Dedifferentiated amniotic fluid mesenchymal stem cell (primary cell): ENCODE measurements around the gene MAGI1.

Source experiments
- DNase-seq: peaks from one replicate; pipeline ENCODE4 v3.0.0-alpha.2; 2016; ENCODE audit errors: extremely low spot score

The MAGI1 gene

DNA sequence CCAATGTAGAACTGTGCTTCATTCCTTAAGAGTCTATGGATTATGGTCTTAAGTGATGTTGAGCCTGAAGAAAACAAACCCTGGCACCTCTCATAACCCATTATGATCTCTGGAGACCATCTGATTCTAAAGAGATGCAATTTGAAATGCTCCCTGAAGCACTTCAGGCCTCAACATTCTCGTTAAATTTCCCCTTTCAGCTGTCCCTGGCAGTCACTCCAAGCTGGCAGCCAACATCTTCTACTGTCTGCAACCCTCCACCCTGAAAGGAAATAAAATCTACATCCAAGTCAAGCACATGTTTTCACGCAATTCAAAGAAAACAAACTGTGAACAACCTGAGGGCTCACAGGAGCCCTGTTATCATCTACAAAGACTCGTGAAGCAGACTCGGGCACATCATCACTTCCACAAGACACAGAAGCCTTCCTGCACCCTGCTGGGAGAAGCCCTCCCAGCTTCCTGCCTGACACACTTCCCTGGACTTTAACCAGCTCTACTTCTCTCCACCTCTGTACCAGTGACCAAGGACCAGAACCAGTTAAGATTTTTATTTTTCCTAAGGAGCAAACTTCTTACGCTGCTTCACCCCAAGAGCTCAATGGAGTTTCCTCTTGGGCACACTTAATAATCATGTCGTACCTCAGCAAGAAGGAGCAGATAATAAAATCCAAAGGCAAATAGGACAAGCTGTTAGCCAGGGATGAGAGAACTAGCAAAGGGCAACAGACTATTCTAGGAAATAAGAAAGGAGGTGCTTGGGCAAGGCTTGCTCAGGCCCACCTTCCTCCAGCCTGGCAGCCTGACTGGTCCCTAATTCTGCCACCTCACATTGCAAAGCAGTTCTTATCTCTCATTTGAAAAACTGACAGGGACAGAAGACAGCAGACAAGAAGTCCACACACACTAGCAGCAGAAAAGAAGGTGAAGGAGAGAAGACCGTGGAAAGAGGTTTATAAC, 67.1 kb downstream of the MAGI1 start:
- no peak for DNase-seq

DNA sequence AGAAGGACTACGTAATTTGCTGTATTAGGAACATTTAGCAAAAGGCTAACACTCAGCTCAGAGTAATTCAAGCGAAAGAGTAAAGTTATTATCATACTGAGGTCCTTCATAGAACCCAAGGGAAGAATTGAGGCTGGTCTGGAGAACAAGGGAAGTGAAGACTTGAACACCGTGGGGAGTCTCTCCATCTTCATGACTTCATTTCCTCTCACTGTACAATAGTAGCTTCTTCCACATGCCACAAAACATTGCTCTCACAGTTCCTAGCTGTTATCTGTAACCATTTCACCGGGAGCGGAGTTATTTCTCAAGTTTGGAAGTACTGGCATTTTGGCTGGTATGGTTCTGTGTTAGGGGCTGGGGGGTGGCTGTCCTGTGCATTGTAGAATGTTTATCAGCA, 69.7 kb downstream of the MAGI1 start:
- no peak for DNase-seq

- no peak for DNase-seq
These were observed 71.3 kb downstream of the MAGI1 start for GRCh38 chr3:65967451-65967850.

GRCh38 chr3:65964838-65965237, 73.9 kb downstream of the MAGI1 start:
- no peak for DNase-seq

- no peak for DNase-seq
These were observed 74.7 kb downstream of the MAGI1 start for GRCh38 chr3:65963787-65964677.

DNA sequence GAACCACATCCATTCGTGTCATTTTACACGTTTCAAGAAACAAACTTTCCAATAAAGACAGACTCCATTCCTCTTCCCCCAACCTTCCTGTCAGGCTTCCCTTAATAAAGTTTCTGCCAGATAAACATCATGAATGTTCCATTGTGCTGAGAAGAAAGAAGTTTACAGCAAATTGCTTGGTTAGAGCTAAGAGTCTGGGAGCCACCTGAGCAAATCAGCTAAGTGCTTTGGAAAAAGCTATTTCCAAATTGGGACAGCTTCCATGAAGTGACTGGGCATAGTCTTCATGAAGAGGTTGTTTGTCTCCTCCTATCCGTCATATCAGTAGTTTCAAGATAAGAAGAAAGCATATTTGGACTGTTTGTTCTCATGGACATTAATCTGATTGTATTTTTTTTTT, 77.0 kb downstream of the MAGI1 start:
- no peak for DNase-seq

GRCh38 chr3:65961128-65961527, 77.6 kb downstream of the MAGI1 start:
- DNase-seq: no peak

DNA sequence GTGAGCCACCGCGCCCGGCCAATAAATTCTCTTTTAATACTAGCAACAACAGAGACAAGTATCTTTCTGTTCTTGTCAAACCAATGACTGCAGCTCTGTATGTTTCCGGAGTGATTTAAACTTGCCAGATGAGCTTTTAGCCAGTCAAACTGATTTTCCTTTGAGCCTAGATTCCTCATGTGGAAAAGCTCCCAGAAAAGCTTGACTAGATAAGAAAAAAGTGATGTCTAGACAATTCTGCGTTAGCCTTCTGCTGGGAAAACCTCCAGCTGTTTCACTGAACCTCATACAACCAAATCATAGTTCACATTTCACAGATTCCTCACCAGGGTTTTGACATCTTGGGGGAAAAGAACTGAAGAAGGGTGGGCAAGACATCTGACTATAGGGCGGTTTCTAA, 78.6 kb downstream of the MAGI1 start:
- DNase-seq: no peak

- no peak for DNase-seq
These were observed 80.5 kb downstream of the MAGI1 start for GRCh38 chr3:65958216-65958615.

DNA sequence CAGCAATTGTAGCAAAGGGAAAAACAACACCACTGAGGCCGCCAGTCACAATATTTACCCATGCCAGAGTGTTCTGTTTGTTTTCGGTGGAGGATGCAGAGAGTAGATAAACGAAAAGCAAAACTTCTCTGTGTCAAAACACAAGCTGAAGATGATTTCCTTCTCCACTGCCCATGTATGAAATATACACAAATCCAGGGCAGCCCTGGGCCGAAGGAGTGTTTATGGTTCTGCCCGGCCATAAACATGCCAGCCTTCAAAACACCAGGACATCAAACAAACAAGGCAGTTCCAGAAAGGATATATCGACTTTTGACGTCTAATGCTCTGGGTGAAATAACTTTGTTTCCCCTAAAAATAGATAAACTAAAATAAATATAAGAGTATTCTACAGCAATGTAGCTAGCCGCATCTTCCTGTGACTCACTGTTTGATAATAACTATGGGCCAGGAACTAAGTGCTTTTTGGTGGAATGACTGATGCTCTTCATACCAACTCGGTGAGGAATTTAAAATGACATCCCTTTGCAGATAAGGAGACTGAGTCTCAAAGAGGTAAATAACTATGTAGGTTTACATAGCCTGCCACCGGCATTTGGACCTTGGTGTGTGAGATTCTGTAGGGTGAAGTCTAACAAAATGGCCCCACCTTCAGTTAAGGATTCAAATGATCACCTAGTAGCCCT, 82.8 kb downstream of the MAGI1 start:
- DNase-seq: no peak

GRCh38 chr3:65953881-65954733, 84.6 kb downstream of the MAGI1 start:
- DNase-seq: no peak

DNA sequence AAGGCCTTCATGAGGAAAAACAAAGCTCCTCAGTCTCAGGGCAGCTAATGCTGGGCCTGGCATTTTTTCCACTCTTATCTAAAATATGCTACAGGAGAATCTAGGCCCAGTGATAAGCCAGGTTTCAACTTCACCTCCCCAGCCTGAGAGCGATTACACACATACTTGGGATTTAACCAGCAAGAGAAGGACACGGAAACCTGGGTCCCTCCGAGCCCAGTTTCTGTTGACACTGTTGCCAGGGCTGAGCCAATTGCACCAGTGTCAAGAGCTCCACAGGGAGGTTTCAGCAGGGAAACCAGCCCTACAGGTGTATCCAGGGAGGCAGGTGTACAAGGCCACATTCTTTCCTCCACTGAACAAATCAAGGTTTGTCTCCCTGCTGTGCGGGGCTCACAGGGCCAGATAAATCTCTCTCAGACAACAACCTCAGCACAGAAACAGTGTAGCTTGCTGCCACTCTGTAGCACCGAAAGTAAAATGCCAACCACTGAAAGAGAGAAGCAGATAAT, 85.4 kb downstream of the MAGI1 start:
- DNase-seq: no peak

DNA sequence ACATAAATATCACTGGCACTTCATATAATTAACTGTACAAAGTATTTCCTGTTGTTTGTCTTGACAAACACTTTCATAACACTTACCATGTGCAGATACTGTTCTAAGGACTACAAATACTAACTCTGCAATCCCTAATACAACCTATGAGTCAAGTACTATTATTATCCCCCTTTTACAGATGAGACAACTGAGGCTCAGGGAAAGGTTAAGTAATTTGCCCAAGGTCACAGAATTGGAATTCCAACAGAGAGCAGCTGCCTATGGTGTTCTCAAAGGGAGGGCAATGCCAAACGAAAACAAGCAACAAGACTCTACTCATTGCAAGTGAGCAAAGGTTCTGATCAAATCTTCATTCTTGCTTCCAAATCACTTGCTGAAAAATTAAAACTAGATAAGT, 85.9 kb downstream of the MAGI1 start:
- no peak for DNase-seq

- DNase-seq: no peak
These were observed 86.7 kb downstream of the MAGI1 start for GRCh38 chr3:65951836-65952505.

DNA sequence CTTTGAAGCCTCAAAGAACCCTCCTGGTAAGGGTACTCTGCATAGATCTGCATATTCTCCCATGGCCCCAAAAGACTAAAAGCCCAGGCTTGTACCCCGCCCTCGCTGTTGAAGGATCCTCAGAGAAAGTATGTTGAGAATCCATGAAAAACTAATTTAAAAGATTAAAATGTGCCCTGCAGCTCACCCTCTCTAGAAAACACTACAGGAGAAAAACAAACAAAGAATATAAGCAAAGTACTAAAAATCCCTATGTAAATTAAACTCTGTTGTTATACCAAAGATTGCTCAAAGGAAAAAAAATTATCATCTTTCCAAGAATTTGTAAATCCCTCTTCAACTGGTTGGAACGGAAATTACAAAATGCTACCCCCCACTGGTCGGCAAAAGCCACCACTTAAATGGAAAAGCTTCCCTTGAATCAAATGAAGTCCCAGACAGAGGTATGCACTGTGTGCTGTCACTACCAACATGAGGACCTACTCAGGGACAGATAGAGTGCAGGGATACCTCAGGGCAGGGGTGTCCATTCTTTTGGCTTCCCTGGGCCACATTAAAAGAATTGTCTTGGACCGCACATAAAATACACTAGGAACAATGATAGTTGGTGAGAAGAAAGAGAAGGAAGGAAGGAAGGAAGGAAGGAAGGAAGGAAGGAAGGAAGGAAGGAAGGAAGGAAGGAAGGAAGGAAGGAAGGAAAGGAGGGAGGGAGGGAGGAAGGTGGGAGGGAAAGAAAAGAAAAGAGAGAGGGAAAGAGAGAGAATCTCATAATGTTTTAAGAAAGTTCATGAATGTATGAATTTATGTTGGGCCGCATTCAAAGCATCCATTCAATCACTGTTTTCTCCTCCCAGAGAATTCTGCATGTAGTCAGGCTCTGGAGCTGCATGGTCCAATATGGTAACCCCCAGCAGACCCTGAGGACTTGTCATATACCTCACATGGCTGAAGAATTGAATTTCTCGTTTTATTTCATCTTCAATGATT, 88.1 kb downstream of the MAGI1 start:
- DNase-seq: no peak

DNA sequence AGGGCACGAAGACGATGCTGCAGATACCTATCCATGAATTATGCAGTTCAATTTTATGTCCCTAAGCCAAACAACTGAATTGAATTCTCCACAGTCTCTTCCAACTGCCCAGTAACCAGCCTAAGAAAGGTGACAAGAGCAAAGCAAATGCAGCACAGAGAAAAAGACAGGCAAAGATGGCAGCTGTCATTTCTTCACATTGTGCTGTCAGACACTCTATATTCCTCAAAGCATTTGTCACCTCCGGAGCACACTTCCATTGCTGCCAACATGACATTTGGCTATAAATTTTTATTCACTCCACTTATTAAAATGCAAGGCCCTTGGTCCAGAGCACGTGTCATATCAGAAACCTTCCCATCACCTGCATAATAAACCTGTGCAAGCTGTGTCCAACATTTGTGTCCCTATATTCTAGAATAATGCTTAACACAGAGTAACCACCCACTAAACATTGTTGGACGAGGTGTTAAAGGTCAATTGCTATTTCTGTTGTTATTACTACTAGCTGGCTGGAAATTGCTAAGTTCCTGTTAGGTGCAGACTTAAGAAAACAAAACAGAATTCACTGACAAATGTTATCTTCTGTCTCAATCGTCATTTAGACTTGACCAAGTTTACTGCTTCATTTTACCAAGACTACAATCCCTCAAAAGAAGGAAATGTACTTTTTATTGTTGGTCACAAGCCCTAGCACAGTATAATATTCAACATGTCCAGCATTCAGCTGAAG, 89.7 kb downstream of the MAGI1 start:
- no peak for DNase-seq

DNA sequence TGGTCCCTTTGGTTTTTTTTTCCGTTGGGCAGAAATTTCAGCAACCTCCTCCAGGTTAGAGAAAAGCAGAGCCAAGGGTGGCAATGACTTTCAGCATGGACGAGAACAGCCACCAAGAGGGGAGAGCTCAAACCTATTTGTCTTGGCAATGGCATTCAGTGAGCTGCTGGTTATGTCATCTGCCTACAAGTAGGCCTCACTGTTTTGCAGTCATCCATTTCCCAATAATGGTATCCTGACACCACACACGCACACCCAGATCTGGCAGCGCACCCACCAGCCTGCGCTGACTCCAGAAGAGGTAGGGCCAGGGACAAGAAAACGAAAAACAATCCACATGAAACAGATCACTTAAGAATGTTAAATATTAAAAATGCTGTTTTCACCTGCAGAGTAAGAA, 92.3 kb downstream of the MAGI1 start:
- no peak for DNase-seq

GRCh38 chr3:65945953-65946352, 92.8 kb downstream of the MAGI1 start:
- no peak for DNase-seq
